ENCODE results near the gene PKHD1.

PKHD1 gene

GRCh38 chr6:52045033-52045432, 42.4 kb downstream of the PKHD1 start:
- DNase-seq (ENCODE audit: low read depth in 2 of 2) = no peak

DNA sequence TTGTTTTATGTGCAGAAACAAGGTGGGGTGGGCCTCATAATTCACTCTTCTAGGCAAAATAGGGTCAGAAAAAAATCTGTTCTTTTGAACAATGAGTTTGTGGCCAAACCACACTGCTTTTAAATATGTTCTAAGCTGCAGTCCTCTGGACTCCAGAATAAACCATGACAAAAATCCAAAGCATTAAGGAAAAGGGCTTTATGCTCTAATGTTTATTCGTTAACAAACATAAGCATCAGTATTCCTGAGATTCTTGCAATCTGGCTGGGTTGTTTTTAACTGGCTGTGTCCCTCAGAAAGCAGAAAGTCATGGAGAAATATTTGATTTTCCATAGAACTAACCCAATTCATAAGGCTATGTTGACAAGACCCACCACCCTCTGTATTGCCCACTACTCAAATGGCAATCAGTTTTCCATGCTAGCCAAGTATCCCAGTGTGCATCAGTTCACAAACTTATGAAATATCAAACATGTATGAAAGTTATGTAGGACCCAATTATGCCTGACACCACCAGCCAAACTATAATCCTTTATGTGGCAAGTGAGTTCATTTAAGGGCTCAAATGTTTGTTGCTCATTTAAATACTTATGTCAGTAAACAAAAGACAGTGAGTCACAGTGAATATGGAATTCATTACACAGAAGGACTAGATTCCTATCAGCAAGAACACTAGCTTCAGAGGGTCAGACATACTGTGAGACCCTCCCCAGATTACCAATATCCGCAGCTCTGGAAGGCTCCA, 45.1 kb downstream of the PKHD1 start:
- DNase-seq (ENCODE audit: low read depth in 2 of 2) = no peak

GRCh38 chr6:52041134-52041533, 46.3 kb downstream of the PKHD1 start:
- DNase-seq (ENCODE audit: low read depth in 2 of 2) = no peak

- no peak for DNase-seq (ENCODE audit: low read depth in 2 of 2)
Observed at GRCh38 chr6:52027699-52028098, 59.7 kb downstream of the PKHD1 start.

GRCh38 chr6:52024451-52025068, 62.9 kb downstream of the PKHD1 start:
- no peak for DNase-seq (ENCODE audit: low read depth in 2 of 2)

DNA sequence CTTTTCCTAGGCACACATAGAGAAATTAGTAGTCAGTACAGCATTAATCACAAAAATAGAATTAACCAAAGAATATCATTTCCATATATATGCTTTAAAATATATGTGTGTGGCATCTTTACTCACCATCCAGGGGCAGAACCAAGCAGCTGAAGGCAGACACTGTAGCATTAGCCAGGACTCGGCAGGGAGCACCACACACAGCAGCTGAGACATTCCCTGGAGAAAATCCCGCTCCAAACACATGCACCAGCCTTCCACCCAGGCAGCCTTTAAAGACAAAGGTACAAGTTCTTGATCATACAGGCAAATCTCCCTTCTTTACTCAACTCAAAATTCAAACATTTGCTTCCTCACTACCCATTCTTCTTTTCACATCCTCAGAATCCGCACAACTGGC, 64.7 kb downstream of the PKHD1 start:
- DNase-seq (ENCODE audit: low read depth in 2 of 2) = no peak

DNA sequence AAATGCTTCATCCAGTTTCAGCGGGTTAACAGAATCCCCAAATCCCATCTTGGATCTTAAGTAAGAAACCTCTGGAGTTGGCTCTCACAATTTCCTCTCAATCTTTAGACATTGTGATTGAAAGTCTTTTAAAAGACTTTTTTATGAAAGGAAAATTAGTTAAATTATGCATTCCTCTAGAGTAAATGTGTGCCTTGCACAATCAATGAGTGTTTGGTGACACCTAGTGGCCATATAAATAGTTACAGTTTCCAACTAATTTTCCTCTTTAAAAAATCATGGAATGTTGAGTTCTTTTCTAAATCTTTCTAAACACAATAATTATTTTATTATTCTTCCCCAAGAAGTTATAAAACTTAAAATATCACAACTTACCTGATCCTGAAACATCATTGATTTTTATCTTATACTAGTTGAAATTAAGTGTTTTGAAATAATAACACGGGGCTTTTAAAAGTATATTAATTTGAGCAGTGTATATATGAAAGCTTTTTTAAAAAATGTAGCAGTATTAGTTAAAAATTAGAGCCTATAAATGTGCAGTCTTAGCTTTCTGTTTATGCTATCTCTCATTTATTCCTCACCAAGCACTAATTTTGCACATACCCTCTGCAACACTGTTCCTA, 66.4 kb downstream of the PKHD1 start:
- no peak for DNase-seq (ENCODE audit: low read depth in 2 of 2)

DNA sequence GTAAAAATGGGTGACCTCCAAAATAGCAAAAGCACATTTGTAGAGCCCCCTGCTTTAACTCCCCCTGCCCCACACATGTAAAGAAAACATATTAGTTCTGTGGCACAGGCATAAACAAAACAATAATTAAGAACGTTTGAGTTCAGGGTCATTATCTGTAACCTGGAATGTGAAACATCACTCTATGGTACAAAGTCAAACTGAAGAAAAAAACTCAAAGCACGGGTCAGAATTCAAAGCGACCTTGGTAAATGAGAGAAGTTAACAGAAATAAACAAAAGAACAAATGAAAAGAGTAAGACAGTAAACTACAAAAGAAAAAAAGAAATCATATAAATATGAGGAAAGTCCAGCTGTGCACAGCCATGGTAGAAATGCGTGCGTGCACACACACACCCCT, 67.5 kb downstream of the PKHD1 start:
- no peak for DNase-seq (ENCODE audit: low read depth in 2 of 2)

GRCh38 chr6:52019092-52019491, 68.3 kb downstream of the PKHD1 start:
- no peak for DNase-seq (ENCODE audit: low read depth in 2 of 2)

- no peak for DNase-seq (ENCODE audit: low read depth in 2 of 2)
Observed at GRCh38 chr6:52016915-52017748, 70.3 kb downstream of the PKHD1 start.

- DNase-seq (ENCODE audit: low read depth in 2 of 2) = no peak
Observed at GRCh38 chr6:52015953-52016352, 71.5 kb downstream of the PKHD1 start.

- no peak for DNase-seq (ENCODE audit: low read depth in 2 of 2)
Observed at GRCh38 chr6:52014391-52014790, 73.0 kb downstream of the PKHD1 start.

DNA sequence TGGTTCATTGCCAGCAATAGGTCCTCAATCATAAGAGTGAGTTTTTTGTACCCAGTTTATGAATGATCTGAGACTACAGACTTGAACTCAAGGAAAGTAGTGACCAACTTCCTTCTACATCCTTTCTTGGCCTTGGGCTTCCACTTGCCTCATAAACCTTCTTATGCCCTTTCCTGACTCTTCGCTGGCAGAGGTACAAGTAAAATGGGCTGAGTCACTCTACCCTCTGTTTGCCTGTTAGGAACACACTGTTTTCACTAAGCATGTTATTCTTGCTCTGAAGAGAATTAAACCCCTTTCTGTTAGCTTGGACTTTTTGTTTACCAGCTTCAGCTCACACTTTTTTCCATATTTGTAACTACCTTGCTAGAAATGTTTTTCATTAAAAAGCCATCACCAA, 74.4 kb downstream of the PKHD1 start:
- no peak for DNase-seq (ENCODE audit: low read depth in 2 of 2)

DNA sequence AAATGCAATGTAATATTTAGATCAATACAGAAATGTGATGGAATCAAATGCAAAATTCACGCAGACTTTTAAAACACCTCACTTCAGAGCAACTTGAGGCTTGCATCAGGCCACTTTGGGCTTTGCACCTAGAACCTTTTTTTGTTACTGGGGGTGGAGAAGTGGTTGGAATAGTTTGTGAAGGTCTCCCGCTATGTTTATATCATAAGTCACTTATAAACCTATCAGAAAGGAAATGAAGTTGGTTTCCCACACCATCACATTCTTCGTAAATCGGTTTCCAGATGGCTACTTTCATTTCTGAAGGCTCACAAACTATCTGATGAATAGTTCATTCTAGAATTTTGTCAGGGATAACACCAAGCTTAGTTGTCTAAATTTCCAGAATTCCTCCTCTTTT, 74.8 kb downstream of the PKHD1 start:
- no peak for DNase-seq (ENCODE audit: low read depth in 2 of 2)

GRCh38 chr6:52010806-52011205, 76.6 kb downstream of the PKHD1 start:
- no peak for DNase-seq (ENCODE audit: low read depth in 2 of 2)

- no peak for DNase-seq (ENCODE audit: low read depth in 2 of 2)
Observed at GRCh38 chr6:52010145-52010544, 77.3 kb downstream of the PKHD1 start.

GRCh38 chr6:52009466-52010140, 77.8 kb downstream of the PKHD1 start:
- DNase-seq (ENCODE audit: low read depth in 2 of 2) = no peak

DNA sequence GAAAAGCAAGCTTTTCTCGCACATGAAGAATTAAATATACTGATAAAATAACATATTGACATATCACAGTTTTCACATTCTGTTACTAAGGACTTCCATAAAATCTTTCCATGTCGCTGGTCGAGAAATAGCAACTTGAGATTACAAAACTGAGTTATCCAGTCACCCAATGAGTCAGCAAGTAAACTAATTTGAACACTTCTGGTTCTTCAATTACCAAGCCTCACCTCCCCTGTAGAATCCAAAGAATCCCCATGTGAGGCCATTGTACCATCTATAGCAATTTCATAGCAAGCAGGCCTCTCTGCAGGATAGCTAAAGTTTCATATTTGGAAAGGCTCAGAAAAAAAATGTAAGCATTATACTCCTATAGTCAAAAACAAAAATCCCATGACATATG, 87.3 kb downstream of the PKHD1 start:
- DNase-seq (ENCODE audit: low read depth in 2 of 2) = no peak

GRCh38 chr6:51996296-51996947, 91.0 kb downstream of the PKHD1 start:
- no peak for DNase-seq (ENCODE audit: low read depth in 2 of 2)

DNA sequence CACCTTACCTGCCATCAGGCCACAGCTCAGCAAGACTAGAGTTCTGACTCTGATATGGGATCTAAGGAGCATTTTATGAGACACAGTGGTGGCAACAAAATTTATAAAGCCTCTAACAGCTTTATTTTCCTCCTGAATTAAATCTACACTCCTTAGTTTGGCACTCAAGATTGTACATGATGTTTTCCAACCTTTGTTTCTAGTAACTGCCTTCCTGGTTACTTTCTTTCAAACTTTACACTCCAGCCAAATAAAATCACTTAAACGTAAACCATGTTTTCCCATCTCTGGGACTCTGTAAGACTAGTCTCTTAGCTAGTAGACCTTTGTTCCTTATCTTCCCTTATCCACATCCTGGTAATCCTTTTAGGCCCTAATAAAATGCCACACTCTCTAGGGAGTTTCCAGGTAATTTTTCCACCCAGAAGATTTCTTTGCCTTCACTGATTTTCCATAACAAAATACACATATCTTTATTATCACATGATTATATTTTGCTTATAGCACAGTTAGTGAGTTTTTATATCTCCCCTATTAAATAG, 92.1 kb downstream of the PKHD1 start:
- DNase-seq (ENCODE audit: low read depth in 2 of 2) = no peak

- no peak for DNase-seq (ENCODE audit: low read depth in 2 of 2)
Observed at GRCh38 chr6:51992876-51993275, 94.5 kb downstream of the PKHD1 start.
